Memory B cell (primary cell): Measurements from ENCODE around the gene UGT1A7.

Experiments used
- ATAC-seq: fragments of 150-1000 bp; cut with Tn5 transposase; 2 replicates; pipeline ENCODE4 v1.10.0; 2021; ENCODE audit warnings: low read depth, mild to moderate bottlenecking, moderate library complexity
- DNase-seq, 2 donors: peaks; one replicate each; pipeline ENCODE4 v3.0.0; 2022; ENCODE audit warnings: low spot score in 2 of 2
- H3K27ac Mint-ChIP-seq: one replicate; pipeline ENCODE4 v1.8.0; 2022; ENCODE audit warnings: mild to moderate bottlenecking, moderate library complexity, mixed read lengths
- H3K27me3 Mint-ChIP-seq: one replicate; pipeline ENCODE4 v1.8.0; 2022; ENCODE audit warnings: mixed read lengths
- H3K36me3 Mint-ChIP-seq: one replicate; pipeline ENCODE4 v1.8.0; 2022; ENCODE audit warnings: mild to moderate bottlenecking, mixed read lengths
- H3K4me1 Mint-ChIP-seq: one replicate; pipeline ENCODE4 v1.8.0; 2022; ENCODE audit warnings: mixed read lengths
- H3K4me3 Mint-ChIP-seq: one replicate; pipeline ENCODE4 v1.8.0; 2022; ENCODE audit warnings: mild to moderate bottlenecking, moderate library complexity, mixed read lengths
- H3K9me3 Mint-ChIP-seq: one replicate; pipeline ENCODE4 v1.8.0; 2022; ENCODE audit warnings: mixed read lengths

UGT1A7 gene

GRCh38 chr2:233773854-233774253, 92.2 kb downstream of the UGT1A7 start:
- Mint-ChIP-seq H3K27me3 (peaks cover 13% of the 10 kb centered on the region), H3K27ac (no peak overlapping the region), H3K4me1 (no peaks in the 10 kb centered on the region), H3K9me3 (peaks cover 8% of the 10 kb centered on the region), H3K4me3 (no peak overlapping the region), H3K36me3 (no peaks in the 10 kb centered on the region)
- DNase-seq (no peak), ATAC-seq (no peak)

GRCh38 chr2:233775414-233775813, 93.7 kb downstream of the UGT1A7 start:
- peaks cover 14% of the 10 kb centered on the region for H3K27me3 Mint-ChIP-seq
- H3K27ac Mint-ChIP-seq = no peak overlapping the region
- ATAC-seq (no peak), DNase-seq (no peak)
- no peaks in the 10 kb centered on the region for H3K4me1 Mint-ChIP-seq
- no peak overlapping the region for H3K4me3 Mint-ChIP-seq
- H3K9me3 Mint-ChIP-seq = peaks cover 8% of the 10 kb centered on the region
- H3K36me3 Mint-ChIP-seq = no peaks in the 10 kb centered on the region

- DNase-seq = no peak
- Mint-ChIP-seq H3K36me3 (no peaks in the 10 kb centered on the region), H3K27me3 (peaks cover 18% of the 10 kb centered on the region), H3K4me3 (no peak within 1 kb of the TSS), H3K4me1 (no peaks in the 10 kb centered on the region), H3K9me3 (peaks cover 11% of the 10 kb centered on the region), H3K27ac (no peak within 1 kb of the TSS)
- no peak for ATAC-seq
These were observed 96.3 kb downstream of the UGT1A7 start, which contains the start of gene MROH2A for GRCh38 chr2:233778030-233778429. TSS of gene MROH2A (plus strand) at chr2:233778330. CDS start at chr2:233779359, 1,029 bp downstream.

GRCh38 chr2:233779722-233780121, 98.0 kb downstream of the UGT1A7 start:
- no peak for DNase-seq

GRCh38 chr2:233780771-233781170, 99.1 kb downstream of the UGT1A7 start:
- Mint-ChIP-seq H3K4me3 (no peak overlapping the region), H3K9me3 (peaks cover 8% of the 10 kb centered on the region), H3K27ac (no peak overlapping the region), H3K4me1 (no peaks in the 10 kb centered on the region), H3K27me3 (peaks cover 20% of the 10 kb centered on the region), H3K36me3 (no peaks in the 10 kb centered on the region)
- ATAC-seq = no peak
- DNase-seq = no peak

More at GRCh38 chr2:233779722-233780121, 98.0 kb downstream of the UGT1A7 start:
- Mint-ChIP-seq H3K4me1 (no peaks in the 10 kb centered on the region), H3K27ac (no peak overlapping the region), H3K4me3 (no peak overlapping the region), H3K27me3 (peaks cover 21% of the 10 kb centered on the region), H3K36me3 (no peaks in the 10 kb centered on the region), H3K9me3 (peaks cover 11% of the 10 kb centered on the region)
- ATAC-seq = no peak

GRCh38 chr2:233789554-233789953, 107.9 kb downstream of the UGT1A7 start:
- ATAC-seq (no peak), DNase-seq (no peak)
- no peak overlapping the region for H3K4me3 Mint-ChIP-seq
- H3K9me3 Mint-ChIP-seq = no peaks in the 10 kb centered on the region
- no peak overlapping the region for H3K27ac Mint-ChIP-seq
- peaks cover 3% of the 10 kb centered on the region for H3K4me1 Mint-ChIP-seq
- no peaks in the 10 kb centered on the region for H3K36me3 Mint-ChIP-seq
- peaks cover 13% of the 10 kb centered on the region for H3K27me3 Mint-ChIP-seq

GRCh38 chr2:233791151-233791882, 109.6 kb downstream of the UGT1A7 start:
- H3K27me3 Mint-ChIP-seq = peaks cover 10% of the 10 kb centered on the region
- no peak overlapping the region for H3K27ac Mint-ChIP-seq
- peaks cover 3% of the 10 kb centered on the region for H3K4me1 Mint-ChIP-seq
- H3K9me3 Mint-ChIP-seq = no peaks in the 10 kb centered on the region
- H3K36me3 Mint-ChIP-seq = no peaks in the 10 kb centered on the region
- no peak overlapping the region for H3K4me3 Mint-ChIP-seq
- ATAC-seq (no peak), DNase-seq (no peak)

GRCh38 chr2:233791883-233792329, 110.2 kb downstream of the UGT1A7 start:
- no peaks in the 10 kb centered on the region for H3K36me3 Mint-ChIP-seq
- no peak for DNase-seq
- H3K27me3 Mint-ChIP-seq = peaks cover 10% of the 10 kb centered on the region
- no peak for ATAC-seq
- H3K4me1 Mint-ChIP-seq = peaks cover 3% of the 10 kb centered on the region
- H3K27ac Mint-ChIP-seq = no peak overlapping the region
- no peaks in the 10 kb centered on the region for H3K9me3 Mint-ChIP-seq
- no peak overlapping the region for H3K4me3 Mint-ChIP-seq

GRCh38 chr2:233792720-233793119, 111.0 kb downstream of the UGT1A7 start:
- ATAC-seq = no peak

GRCh38 chr2:233793465-233794127, 111.9 kb downstream of the UGT1A7 start:
- H3K27me3 Mint-ChIP-seq = peaks cover 11% of the 10 kb centered on the region
- no peak overlapping the region for H3K27ac Mint-ChIP-seq
- no peaks in the 10 kb centered on the region for H3K9me3 Mint-ChIP-seq
- peaks cover 3% of the 10 kb centered on the region for H3K4me1 Mint-ChIP-seq
- H3K4me3 Mint-ChIP-seq = no peak overlapping the region
- DNase-seq (no peak), ATAC-seq (no peak)
- H3K36me3 Mint-ChIP-seq = no peaks in the 10 kb centered on the region

More at GRCh38 chr2:233792720-233793119, 111.0 kb downstream of the UGT1A7 start:
- no peak for DNase-seq
- Mint-ChIP-seq H3K9me3 (no peaks in the 10 kb centered on the region), H3K4me1 (peaks cover 3% of the 10 kb centered on the region), H3K27ac (no peak overlapping the region), H3K27me3 (peaks cover 10% of the 10 kb centered on the region), H3K4me3 (no peak overlapping the region), H3K36me3 (no peaks in the 10 kb centered on the region)

GRCh38 chr2:233794128-233794658, 112.5 kb downstream of the UGT1A7 start:
- Mint-ChIP-seq H3K9me3 (no peaks in the 10 kb centered on the region), H3K36me3 (no peaks in the 10 kb centered on the region), H3K27ac (no peak overlapping the region), H3K4me3 (no peak overlapping the region), H3K4me1 (peaks cover 3% of the 10 kb centered on the region), H3K27me3 (peaks cover 9% of the 10 kb centered on the region)
- ATAC-seq = no peak
- DNase-seq = no peak

GRCh38 chr2:233795735-233796171, 114.1 kb downstream of the UGT1A7 start:
- peaks cover 3% of the 10 kb centered on the region for H3K27me3 Mint-ChIP-seq
- no peaks in the 10 kb centered on the region for H3K9me3 Mint-ChIP-seq
- ATAC-seq (no peak), DNase-seq (no peak)
- no peaks in the 10 kb centered on the region for H3K36me3 Mint-ChIP-seq
- H3K4me3 Mint-ChIP-seq = no peak overlapping the region
- no peaks in the 10 kb centered on the region for H3K4me1 Mint-ChIP-seq
- no peak overlapping the region for H3K27ac Mint-ChIP-seq

- H3K27me3 Mint-ChIP-seq = peaks cover 1% of the 10 kb centered on the region
- no peaks in the 10 kb centered on the region for H3K36me3 Mint-ChIP-seq
- ATAC-seq = no peak
- DNase-seq = no peak
- H3K27ac Mint-ChIP-seq = no peak overlapping the region
- H3K4me3 Mint-ChIP-seq = no peak overlapping the region
- no peaks in the 10 kb centered on the region for H3K9me3 Mint-ChIP-seq
- H3K4me1 Mint-ChIP-seq = no peaks in the 10 kb centered on the region
These were observed 114.6 kb downstream of the UGT1A7 start for GRCh38 chr2:233796254-233796653.

- Mint-ChIP-seq H3K27ac (no peak overlapping the region), H3K9me3 (no peaks in the 10 kb centered on the region), H3K36me3 (no peaks in the 10 kb centered on the region), H3K4me3 (no peak overlapping the region), H3K27me3 (peaks cover 3% of the 10 kb centered on the region), H3K4me1 (no peaks in the 10 kb centered on the region)
- DNase-seq (no peak), ATAC-seq (no peak)
These were observed 116.8 kb downstream of the UGT1A7 start for GRCh38 chr2:233798335-233799086.
